Activated B cell treated with CpG ODN at 0.5 μM for 24 hours (primary cell): ENCODE data around the gene NPM1. TPM values are rescaled to one million over a fixed set of nuclear protein-coding genes. Genes with fewer than 3 reads are reported as not detected.

Experiments
- ATAC-seq: fragments of 200-7000 bp; cut with Tn5 transposase; one replicate; pipeline ENCODE4 v1.10.0; 2021; ENCODE audit warnings: low read depth, mild to moderate bottlenecking, moderate library complexity
- CTCF ChIA-PET: fragments of 350-600 bp; sonication (Branson Sonifier 250); formaldehyde crosslinking; loops from one replicate; lab custom pipeline; 2021; ENCODE audit warnings: antibody characterized with exemption; lab: Charles Lee
- POLR2A ChIA-PET: fragments of 350-600 bp; sonication (Branson Sonifier 250); formaldehyde crosslinking; loops from one replicate; lab custom pipeline; 2021; ENCODE audit warnings: antibody characterized with exemption; lab: Charles Lee
- DNase-seq: peaks from one replicate; pipeline ENCODE4 v3.0.0; 2022
- H3K27ac Mint-ChIP-seq: one replicate; pipeline ENCODE4 v1.8.0; 2020; ENCODE audit warnings: mixed read lengths
- H3K27me3 Mint-ChIP-seq: one replicate; pipeline ENCODE4 v1.8.0; 2021; ENCODE audit warnings: mixed read lengths
- H3K36me3 Mint-ChIP-seq: one replicate; pipeline ENCODE4 v1.8.0; 2021; ENCODE audit warnings: low read depth, mixed read lengths
- H3K4me1 Mint-ChIP-seq: one replicate; pipeline ENCODE4 v1.8.0; 2021; ENCODE audit warnings: mixed read lengths
- H3K4me3 Mint-ChIP-seq: one replicate; pipeline ENCODE4 v1.8.0; 2020; ENCODE audit warnings: mild to moderate bottlenecking, mixed read lengths
- H3K9me3 Mint-ChIP-seq: one replicate; pipeline ENCODE4 v1.8.0; 2020; ENCODE audit warnings: mixed read lengths
- CTCF ChIP-seq: fragments of 200-600 bp; IDR thresholded peaks from one replicate; pipeline ENCODE4 v1.8.0; 2022; ENCODE audit warnings: antibody characterized with exemption, mild to moderate bottlenecking
- intact Hi-C: fragments of 100-400 bp; cut with micrococcal nuclease; formaldehyde crosslinking; loops from one replicate; pipeline ENCODE4 v1.15.1; 2024
- total RNA-seq: library from RNA; stranded (reverse); gene quantifications from 2 replicates; pipeline ENCODE4 v1.2.3, GENCODE V29; 2022

Gene NPM1
- total RNA-seq, 1 donor from 2014 or later, result 1,505 TPM

GRCh38 chr5:171422495-171422894 lies 34.8 kb downstream of the NPM1 start:
- ATAC-seq, result no peak
- ChIA-PET CTCF (interaction anchor here (1.7 kb wide), 1 partner anchor 14 kb away, joined by 4 read pairs; no protein-coding TSS in a partner anchor), POLR2A (no interaction called here)
- no peaks in the 10 kb centered on the region for H3K36me3 Mint-ChIP-seq
- peaks cover 20% of the 10 kb centered on the region for H3K4me1 Mint-ChIP-seq
- H3K9me3 Mint-ChIP-seq, result no peaks in the 10 kb centered on the region
- peaks cover 23% of the 10 kb centered on the region for H3K27me3 Mint-ChIP-seq
- no peak overlapping the region for H3K27ac Mint-ChIP-seq
- intact Hi-C loops, result no loop called here
- TF ChIP-seq CTCF, result no peak
- H3K4me3 Mint-ChIP-seq, result no peak overlapping the region
- DNase-seq, result no peak

- no peak overlapping the region for H3K4me3 Mint-ChIP-seq
- H3K36me3 Mint-ChIP-seq, result no peaks in the 10 kb centered on the region
- CTCF ChIA-PET, result interaction anchor here (1.7 kb wide), 1 partner anchor 15 kb away, joined by 4 read pairs; no protein-coding TSS in a partner anchor
- no peak for ATAC-seq
- POLR2A ChIA-PET, result no interaction called here
- intact Hi-C loops, result no loop called here
- no peak for TF ChIP-seq CTCF
- no peak overlapping the region for H3K27ac Mint-ChIP-seq
- H3K4me1 Mint-ChIP-seq, result peaks cover 17% of the 10 kb centered on the region
- no peaks in the 10 kb centered on the region for H3K9me3 Mint-ChIP-seq
- no peak for DNase-seq
- H3K27me3 Mint-ChIP-seq, result peaks cover 23% of the 10 kb centered on the region
Observed at GRCh38 chr5:171422902-171423663, 35.4 kb downstream of the NPM1 start.

- POLR2A ChIA-PET, result no interaction called here
- intact Hi-C loops, result no loop called here
- TF ChIP-seq CTCF, result no peak
- DNase-seq (no peak), ATAC-seq (no peak)
- H3K4me1 Mint-ChIP-seq, result peaks cover 9% of the 10 kb centered on the region
- no peaks in the 10 kb centered on the region for H3K36me3 Mint-ChIP-seq
- CTCF ChIA-PET, result no interaction called here
- H3K9me3 Mint-ChIP-seq, result no peaks in the 10 kb centered on the region
- H3K27ac Mint-ChIP-seq, result no peak overlapping the region
- H3K4me3 Mint-ChIP-seq, result no peak overlapping the region
- H3K27me3 Mint-ChIP-seq, result peaks cover 26% of the 10 kb centered on the region
Observed at GRCh38 chr5:171424726-171425125, 37.1 kb downstream of the NPM1 start.

- peaks cover 4% of the 10 kb centered on the region for H3K4me1 Mint-ChIP-seq
- CTCF ChIA-PET, result no interaction called here
Observed at GRCh38 chr5:171425596-171426244, 38.1 kb downstream of the NPM1 start.

More at GRCh38 chr5:171425596-171426244, 38.1 kb downstream of the NPM1 start:
- Mint-ChIP-seq H3K36me3 (no peaks in the 10 kb centered on the region), H3K4me3 (no peak overlapping the region), H3K27ac (no peak overlapping the region), H3K27me3 (peaks cover 24% of the 10 kb centered on the region), H3K9me3 (no peaks in the 10 kb centered on the region)
- POLR2A ChIA-PET, result no interaction called here
- TF ChIP-seq CTCF, result no peak
- intact Hi-C loops, result no loop called here
- DNase-seq, result no peak
- no peak for ATAC-seq
